CD14-positive monocyte (primary cell): Measurements from ENCODE around the gene INPP5A. TPM values are rescaled to one million over a fixed set of nuclear protein-coding genes. Genes with fewer than 3 reads are reported as not detected.

Experiments
- DNase-seq, 3 donors: peaks; one replicate each; pipeline ENCODE4 v3.0.0-alpha.2; 2011 to 2022
- H2AFZ ChIP-seq: 2 replicates; pipeline ENCODE4 v1.6.0; 2012; ENCODE audit warnings: mild to moderate bottlenecking, low read depth, low read length, inconsistent platforms; ENCODE audit not compliant: insufficient read depth, poor library complexity, severe bottlenecking
- H3K27ac ChIP-seq, 2 donors: 1 replicate in 1 of 2; 2 replicates in 1 of 2; pipeline ENCODE4 v1.5.1; 2012 to 2013; ENCODE audit warnings: low read length in 2 of 2, control low read depth in 1 of 2, inconsistent platforms in 1 of 2, low read depth in 1 of 2, mild to moderate bottlenecking in 1 of 2
- H3K27me3 ChIP-seq, 2 donors: one replicate each; pipeline versions ENCODE4 v1.6.0 to v1.6.1; 2011 to 2013; ENCODE audit warnings: low read length in 2 of 2; ENCODE audit not compliant: control insufficient read depth in 2 of 2, insufficient read depth in 2 of 2
- H3K36me3 ChIP-seq, 2 donors: replicated peaks in 1 of 2; 1 replicate in 1 of 2; 2 replicates in 1 of 2; pipeline versions ENCODE4 v1.5.1 to v1.6.1; 2012 to 2013; ENCODE audit warnings: low read length in 2 of 2, control low read depth in 1 of 2, inconsistent platforms in 1 of 2, mild to moderate bottlenecking in 1 of 2; ENCODE audit not compliant: insufficient read depth in 2 of 2, control insufficient read depth in 1 of 2
- H3K4me1 ChIP-seq, 2 donors: 1 replicate in 1 of 2; 2 replicates in 1 of 2; pipeline versions ENCODE4 v1.5.1 to v1.6.1; 2012 to 2013; ENCODE audit warnings: low read length in 2 of 2, control low read depth in 1 of 2, inconsistent platforms in 1 of 2, mild to moderate bottlenecking in 1 of 2, moderate library complexity in 1 of 2; ENCODE audit not compliant: insufficient read depth in 2 of 2, control insufficient read depth in 1 of 2
- H3K4me2 ChIP-seq: replicated peaks from 2 replicates; pipeline ENCODE3; 2012; ENCODE audit warnings: low read length, moderate library complexity, mild to moderate bottlenecking; ENCODE audit not compliant: poor library complexity, severe bottlenecking; ENCODE audit errors: extremely low read depth
- H3K4me3 ChIP-seq, 3 experiments: fragments of 200-600 bp in 1 of 3; sonication (generic) in 1 of 3; replicated peaks in 1 of 3; 1 replicate in 2 of 3; 2 replicates in 1 of 3; pipeline ENCODE4 v1.5.1; 2011 to 2013; ENCODE audit warnings: low read length in 3 of 3, mild to moderate bottlenecking in 3 of 3, control low read depth in 2 of 3, low read depth in 2 of 3, inconsistent platforms in 1 of 3, moderate library complexity in 1 of 3
- H3K79me2 ChIP-seq: 2 replicates; pipeline ENCODE4 v1.6.0; 2012; ENCODE audit warnings: mild to moderate bottlenecking, control low read depth, inconsistent platforms, low read length, moderate library complexity; ENCODE audit not compliant: insufficient read depth
- H3K9ac ChIP-seq: 2 replicates; pipeline ENCODE4 v1.6.0; 2017; ENCODE audit warnings: low read length, mild to moderate bottlenecking; ENCODE audit not compliant: insufficient read depth, poor library complexity, severe bottlenecking
- H3K9me3 ChIP-seq, 2 donors: replicated peaks in 1 of 2; 1 replicate in 1 of 2; 2 replicates in 1 of 2; pipeline versions ENCODE4 v1.5.1 to v1.6.1; 2012 to 2013; ENCODE audit warnings: low read length in 2 of 2, control low read depth in 1 of 2; ENCODE audit not compliant: control insufficient read depth in 1 of 2, insufficient read depth in 1 of 2
- H4K20me1 ChIP-seq: 2 replicates; pipeline ENCODE4 v1.6.0; 2012; ENCODE audit warnings: mild to moderate bottlenecking, low read length, control low read depth, moderate library complexity; ENCODE audit not compliant: insufficient read depth
- H3K27ac Mint-ChIP-seq, 7 donors: one replicate each; pipeline ENCODE4 v1.8.0; 2020; ENCODE audit warnings: mild to moderate bottlenecking in 7 of 7, mixed read lengths in 7 of 7, moderate library complexity in 6 of 7, inconsistent platforms in 2 of 7
- H3K27me3 Mint-ChIP-seq, 3 donors: one replicate each; pipeline ENCODE4 v1.8.0; 2021 to 2022; ENCODE audit warnings: low read depth in 3 of 3, mild to moderate bottlenecking in 3 of 3, mixed read lengths in 3 of 3, moderate library complexity in 3 of 3, inconsistent platforms in 1 of 3
- H3K36me3 Mint-ChIP-seq, 2 donors: one replicate each; pipeline ENCODE4 v1.8.0; 2020; ENCODE audit warnings: mixed read lengths in 2 of 2, inconsistent platforms in 1 of 2, mild to moderate bottlenecking in 1 of 2
- H3K4me1 Mint-ChIP-seq: one replicate; pipeline ENCODE4 v1.8.0; 2020; ENCODE audit warnings: mild to moderate bottlenecking, mixed read lengths
- H3K4me3 Mint-ChIP-seq, 2 donors: one replicate each; pipeline ENCODE4 v1.8.0; 2020; ENCODE audit warnings: mild to moderate bottlenecking in 2 of 2, mixed read lengths in 2 of 2, moderate library complexity in 1 of 2
- H3K9me3 Mint-ChIP-seq, 7 donors: one replicate each; pipeline ENCODE4 v1.8.0; 2020 to 2022; ENCODE audit warnings: mixed read lengths in 7 of 7, mild to moderate bottlenecking in 6 of 7, moderate library complexity in 6 of 7, inconsistent platforms in 2 of 7
- CTCF ChIP-seq: fragments of 200-600 bp; IDR thresholded peaks from one replicate; pipeline ENCODE4 v1.8.0; 2022; ENCODE audit warnings: antibody characterized with exemption, mild to moderate bottlenecking
- WGBS: methylation state at CpG from one replicate; pipeline ENCODE4 v1.1.5; 2013; ENCODE audit warnings: missing lambda C conversion rate; ENCODE audit not compliant: insufficient coverage; 5-methylcytosine and 5-hydroxymethylcytosine counted together
- intact Hi-C, 2 donors: fragments of 100-400 bp; cut with micrococcal nuclease; formaldehyde crosslinking; loops; one replicate each; pipeline versions ENCODE4 v1.15.0 to v1.15.1; 2023
- polyA plus RNA-seq, 3 donors: library from polyadenylated mRNA; depleted of rRNA in 1 of 3; unstranded in 2 of 3; stranded (reverse) in 1 of 3; fragments of 300-500 nt in 2 of 3; fragments of >200 nt in 1 of 3; fragmentation: Illumina TruSeq in 2 of 3; gene quantifications; 1 replicate in 2 of 3; 2 replicates in 1 of 3; pipeline ENCODE4 v1.2.3, GENCODE V29; 2012 to 2021

Gene INPP5A
- polyA plus RNA-seq, 3 donors, result 0.87 to 17.2 (median 2.9) TPM

- intact Hi-C loops, result no loop called here
- 81% methylated on average over 6 of the region's 10 CpGs for WGBS
- peaks cover 85 to 87% of the 10 kb centered on the region in 2 donors for H3K4me1 ChIP-seq
Observed at GRCh38 chr10:132590752-132591121, 53.1 kb downstream of the INPP5A start.

GRCh38 chr10:132591166-132591971 is 53.8 kb downstream of the INPP5A start:
- Histone ChIP-seq H4K20me1 (peaks cover 42% of the 10 kb centered on the region), H3K79me2 (peaks cover 84% of the 10 kb centered on the region), H3K4me2 (no peak overlapping the region), H3K4me3 (no peak overlapping the region), H3K27me3 (no peaks in the 10 kb centered on the region), H3K9me3 (no peaks in the 10 kb centered on the region), H3K9ac (no peak overlapping the region), H3K4me1 (peaks cover 79 to 81% of the 10 kb centered on the region in 2 donors), H2AFZ (no peak overlapping the region), H3K27ac (no peak overlapping the region), H3K36me3 (no peaks in the 10 kb centered on the region)
- Mint-ChIP-seq H3K9me3 (peaks cover 0 to 5% (median 1%) of the 10 kb centered on the region in 7 donors), H3K4me1 (peaks cover 89% of the 10 kb centered on the region), H3K4me3 (peak overlapping the region in 1 of 2 donors; percentile 18), H3K36me3 (peaks cover 25 to 32% of the 10 kb centered on the region in 2 donors), H3K27ac (peak overlapping the region in 5 of 7 donors; percentile 11 to 99 (median 72)), H3K27me3 (peaks cover 2 to 20% (median 3%) of the 10 kb centered on the region in 3 donors)
- intact Hi-C loops, result no loop called here
- 85% methylated on average over 20 of the region's 22 CpGs for WGBS
- no peak for TF ChIP-seq CTCF
- no peak for DNase-seq

More at GRCh38 chr10:132590752-132591121, 53.1 kb downstream of the INPP5A start:
- no peak overlapping the region for H2AFZ ChIP-seq
- H3K9me3 Mint-ChIP-seq, result peaks cover 0 to 6% (median 1%) of the 10 kb centered on the region in 7 donors
- H3K79me2 ChIP-seq, result peaks cover 84% of the 10 kb centered on the region
- H3K27ac Mint-ChIP-seq, result peak overlapping the region in 4 of 7 donors; percentile 24 to 99 (median 99)
- H3K27me3 ChIP-seq, result no peaks in the 10 kb centered on the region
- peaks cover 36% of the 10 kb centered on the region for H4K20me1 ChIP-seq
- peaks cover 27 to 35% of the 10 kb centered on the region in 2 donors for H3K36me3 Mint-ChIP-seq
- H3K4me2 ChIP-seq, result no peak overlapping the region
- H3K4me3 ChIP-seq, result no peak overlapping the region
- TF ChIP-seq CTCF, result no peak
- peak overlapping the region in 1 of 2 donors; percentile 68 for H3K4me3 Mint-ChIP-seq
- peaks cover 2 to 20% (median 4%) of the 10 kb centered on the region in 3 donors for H3K27me3 Mint-ChIP-seq
- H3K27ac ChIP-seq, result no peak overlapping the region
- no peak for DNase-seq
- H3K4me1 Mint-ChIP-seq, result peaks cover 91% of the 10 kb centered on the region
- H3K9ac ChIP-seq, result no peak overlapping the region
- no peaks in the 10 kb centered on the region for H3K36me3 ChIP-seq
- H3K9me3 ChIP-seq, result no peaks in the 10 kb centered on the region
